ENCODE measurements around the gene TNFRSF25. TPM values are rescaled to one million over a fixed set of nuclear protein-coding genes. Genes with fewer than 3 reads are reported as not detected.

The TNFRSF25 gene
- total and polyA plus RNA-seq, 2 donors from 2014 or later, result 7.6 to 13.8 TPM

DNA sequence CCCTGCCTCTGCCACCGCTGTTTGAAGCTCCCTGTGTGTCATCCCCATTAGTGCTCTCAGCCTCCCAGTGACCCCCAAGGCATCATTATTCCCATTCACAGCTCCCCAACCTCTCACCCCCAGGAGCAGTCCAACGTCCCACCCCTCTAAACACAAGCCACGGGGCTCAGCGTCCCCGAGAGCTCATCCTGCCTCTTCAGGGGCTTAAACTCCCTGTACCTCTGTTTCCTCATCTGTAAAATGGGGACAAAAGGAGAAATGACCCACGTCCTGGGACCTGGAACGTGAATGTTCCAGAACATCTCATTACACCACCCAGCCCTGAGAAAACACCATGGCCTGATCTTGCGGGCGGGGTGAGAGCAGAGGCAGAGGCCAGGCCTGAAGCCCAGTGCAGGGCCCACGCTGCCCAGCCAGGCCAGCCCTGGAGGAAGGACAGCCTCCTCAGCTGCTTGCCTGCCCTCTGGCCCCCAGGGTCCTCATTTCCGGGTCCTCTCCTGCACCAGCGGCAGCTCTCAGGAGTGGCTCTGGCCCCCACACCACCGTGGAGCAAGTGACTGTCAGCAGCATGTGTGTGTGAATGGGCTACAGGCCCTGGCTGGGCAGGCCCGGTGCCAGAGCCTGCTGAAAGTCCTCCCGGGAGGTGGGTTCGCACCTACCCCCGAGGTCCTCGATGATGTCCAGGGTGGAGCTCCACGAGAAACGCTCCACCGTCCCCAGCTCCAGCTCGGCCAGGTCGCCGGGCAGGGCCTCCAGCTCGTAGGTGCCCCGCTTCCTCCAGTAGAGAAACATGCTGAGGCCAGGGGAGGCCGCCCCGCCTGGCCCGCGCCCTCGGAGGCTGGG is 39.6 kb upstream of the TNFRSF25 start:
- FAIRE-seq (no peak), DNase-seq (peak in 1 of 5 donors; percentile 65)
- Histone ChIP-seq H3K9ac (ENCODE audit: low read length in 3 of 3) (no peak overlapping the region), H3K4me3 (ENCODE audit: low read length in 3 of 3) (no peak overlapping the region), H3K4me1 (ENCODE audit: control insufficient read depth in 2 of 3, insufficient read depth in 2 of 3, low read depth in 1 of 3, low read length in 3 of 3) (peaks cover 0 to 11% (median 6%) of the 10 kb centered on the region in 3 donors), H3K27ac (ENCODE audit: low read depth in 2 of 2, low read length in 2 of 2) (no peak overlapping the region), H3K27me3 (ENCODE audit: control insufficient read depth, insufficient read depth, low read length) (no peaks in the 10 kb centered on the region), H3K9me3 (ENCODE audit: control insufficient read depth in 2 of 3, insufficient read depth in 1 of 3, low read length in 3 of 3) (no peaks in the 10 kb centered on the region), H3K36me3 (ENCODE audit: control insufficient read depth in 2 of 3, insufficient read depth in 3 of 3, low read length in 3 of 3) (no peaks in the 10 kb centered on the region)
- TF ChIP-seq, protein P1, sequence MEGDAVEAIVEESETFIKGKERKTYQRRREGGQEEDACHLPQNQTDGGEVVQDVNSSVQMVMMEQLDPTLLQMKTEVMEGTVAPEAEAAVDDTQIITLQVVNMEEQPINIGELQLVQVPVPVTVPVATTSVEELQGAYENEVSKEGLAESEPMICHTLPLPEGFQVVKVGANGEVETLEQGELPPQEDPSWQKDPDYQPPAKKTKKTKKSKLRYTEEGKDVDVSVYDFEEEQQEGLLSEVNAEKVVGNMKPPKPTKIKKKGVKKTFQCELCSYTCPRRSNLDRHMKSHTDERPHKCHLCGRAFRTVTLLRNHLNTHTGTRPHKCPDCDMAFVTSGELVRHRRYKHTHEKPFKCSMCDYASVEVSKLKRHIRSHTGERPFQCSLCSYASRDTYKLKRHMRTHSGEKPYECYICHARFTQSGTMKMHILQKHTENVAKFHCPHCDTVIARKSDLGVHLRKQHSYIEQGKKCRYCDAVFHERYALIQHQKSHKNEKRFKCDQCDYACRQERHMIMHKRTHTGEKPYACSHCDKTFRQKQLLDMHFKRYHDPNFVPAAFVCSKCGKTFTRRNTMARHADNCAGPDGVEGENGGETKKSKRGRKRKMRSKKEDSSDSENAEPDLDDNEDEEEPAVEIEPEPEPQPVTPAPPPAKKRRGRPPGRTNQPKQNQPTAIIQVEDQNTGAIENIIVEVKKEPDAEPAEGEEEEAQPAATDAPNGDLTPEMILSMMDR (IDR thresholded peaks at IDR 0.05; ENCODE audit: borderline replicate concordance, extremely low read depth, insufficient read depth), result no peak
- intact Hi-C loops (cut with DNase I), result no loop called here

- H3K9ac ChIP-seq (ENCODE audit: low read length in 3 of 3), result no peak overlapping the region
- intact Hi-C loops (cut with DNase I), result no loop called here
- no peaks in the 10 kb centered on the region for H3K36me3 ChIP-seq (ENCODE audit: control insufficient read depth in 2 of 3, insufficient read depth in 3 of 3, low read length in 3 of 3)
- H3K4me1 ChIP-seq (ENCODE audit: control insufficient read depth in 2 of 3, insufficient read depth in 2 of 3, low read depth in 1 of 3, low read length in 3 of 3), result peaks cover 0 to 11% (median 6%) of the 10 kb centered on the region in 3 donors
- TF ChIP-seq, protein P1 (IDR thresholded peaks at IDR 0.05; ENCODE audit: borderline replicate concordance, extremely low read depth, insufficient read depth), result no peak
- no peak for FAIRE-seq
- H3K27ac ChIP-seq (ENCODE audit: low read depth in 2 of 2, low read length in 2 of 2), result no peak overlapping the region
- peak in 1 of 5 donors; percentile 61 for DNase-seq
- no peaks in the 10 kb centered on the region for H3K9me3 ChIP-seq (ENCODE audit: control insufficient read depth in 2 of 3, insufficient read depth in 1 of 3, low read length in 3 of 3)
- no peak overlapping the region for H3K4me3 ChIP-seq (ENCODE audit: low read length in 3 of 3)
- H3K27me3 ChIP-seq (ENCODE audit: control insufficient read depth, insufficient read depth, low read length), result no peaks in the 10 kb centered on the region
Measured at GRCh38 chr1:6504887-6505286, 38.9 kb upstream of the TNFRSF25 start.

DNA sequence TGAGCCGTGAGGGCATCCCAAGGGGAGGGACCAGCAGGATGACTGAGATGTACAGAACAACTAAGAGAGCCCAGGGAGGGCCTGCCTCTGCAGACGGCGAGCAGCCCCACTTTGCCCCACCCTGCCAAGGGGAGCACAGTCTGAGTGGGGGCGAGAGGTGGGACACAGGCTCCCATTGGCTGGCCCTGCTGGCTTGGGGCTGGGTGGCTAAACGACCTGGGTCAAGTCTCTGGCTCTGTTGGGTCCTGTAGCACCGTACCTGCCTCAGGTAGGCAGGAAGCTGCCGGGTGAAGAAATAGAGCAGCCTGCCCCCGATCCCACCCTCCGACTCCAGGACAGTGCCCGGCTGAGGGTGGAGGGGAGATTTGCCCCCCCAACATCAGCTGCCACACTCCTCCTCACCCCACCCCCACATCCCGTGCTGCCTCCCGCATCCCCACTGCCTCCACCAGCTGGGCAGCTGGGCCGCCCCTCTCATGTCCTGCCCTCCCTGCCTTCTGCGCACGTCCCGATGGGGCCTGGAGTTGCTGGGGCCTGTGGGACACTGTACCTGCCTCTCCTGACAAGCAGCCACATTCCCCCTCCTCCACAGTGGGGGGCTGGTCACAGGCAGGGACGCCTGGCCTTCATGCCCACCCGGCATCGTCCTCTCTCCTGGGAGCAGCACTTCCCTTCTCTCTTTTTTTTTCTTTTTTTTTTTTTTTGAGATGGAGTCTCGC is 38.1 kb upstream of the TNFRSF25 start:
- TF ChIP-seq, protein P1 (IDR thresholded peaks at IDR 0.05; ENCODE audit: borderline replicate concordance, extremely low read depth, insufficient read depth), result no peak
- FAIRE-seq (no peak), DNase-seq (peak in 1 of 5 donors; percentile 57)

More for the DNA sequence above, 38.1 kb upstream of the TNFRSF25 start:
- H3K27me3 ChIP-seq (ENCODE audit: control insufficient read depth, insufficient read depth, low read length), result no peaks in the 10 kb centered on the region
- H3K4me3 ChIP-seq (ENCODE audit: low read length in 3 of 3), result no peak overlapping the region
- H3K27ac ChIP-seq (ENCODE audit: low read depth in 2 of 2, low read length in 2 of 2), result no peak overlapping the region
- no peaks in the 10 kb centered on the region for H3K9me3 ChIP-seq (ENCODE audit: control insufficient read depth in 2 of 3, insufficient read depth in 1 of 3, low read length in 3 of 3)
- H3K4me1 ChIP-seq (ENCODE audit: control insufficient read depth in 2 of 3, insufficient read depth in 2 of 3, low read depth in 1 of 3, low read length in 3 of 3), result peaks cover 0 to 11% (median 6%) of the 10 kb centered on the region in 3 donors
- no peak overlapping the region for H3K9ac ChIP-seq (ENCODE audit: low read length in 3 of 3)
- no peaks in the 10 kb centered on the region for H3K36me3 ChIP-seq (ENCODE audit: control insufficient read depth in 2 of 3, insufficient read depth in 3 of 3, low read length in 3 of 3)
- intact Hi-C loops (cut with DNase I), result no loop called here
